HG02884 (cell line): ENCODE results near the gene FBXO5.
"Not testable (repeated sequence)": the region's sequence is repeated elsewhere in the genome, so short reads cannot be mapped to it uniquely, and the experiment has no call there.

Experiments used
- ATAC-seq: cut with Tn5 transposase; IDR thresholded peaks from one replicate; pipeline ENCODE4 v1.9.1; 2021; ENCODE audit warnings: mild to moderate bottlenecking, moderate library complexity; ENCODE audit not compliant: unreplicated experiment

Gene FBXO5, protein sequence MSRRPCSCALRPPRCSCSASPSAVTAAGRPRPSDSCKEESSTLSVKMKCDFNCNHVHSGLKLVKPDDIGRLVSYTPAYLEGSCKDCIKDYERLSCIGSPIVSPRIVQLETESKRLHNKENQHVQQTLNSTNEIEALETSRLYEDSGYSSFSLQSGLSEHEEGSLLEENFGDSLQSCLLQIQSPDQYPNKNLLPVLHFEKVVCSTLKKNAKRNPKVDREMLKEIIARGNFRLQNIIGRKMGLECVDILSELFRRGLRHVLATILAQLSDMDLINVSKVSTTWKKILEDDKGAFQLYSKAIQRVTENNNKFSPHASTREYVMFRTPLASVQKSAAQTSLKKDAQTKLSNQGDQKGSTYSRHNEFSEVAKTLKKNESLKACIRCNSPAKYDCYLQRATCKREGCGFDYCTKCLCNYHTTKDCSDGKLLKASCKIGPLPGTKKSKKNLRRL

GRCh38 chr6:152982904-152983636 is at the start of gene FBXO5:
Gene FBXO5, minus strand, starts transcription at chr6:152983041. Its CDS starts 82 bp downstream, at chr6:152982959.
- peak; percentile 72 for ATAC-seq

DNA sequence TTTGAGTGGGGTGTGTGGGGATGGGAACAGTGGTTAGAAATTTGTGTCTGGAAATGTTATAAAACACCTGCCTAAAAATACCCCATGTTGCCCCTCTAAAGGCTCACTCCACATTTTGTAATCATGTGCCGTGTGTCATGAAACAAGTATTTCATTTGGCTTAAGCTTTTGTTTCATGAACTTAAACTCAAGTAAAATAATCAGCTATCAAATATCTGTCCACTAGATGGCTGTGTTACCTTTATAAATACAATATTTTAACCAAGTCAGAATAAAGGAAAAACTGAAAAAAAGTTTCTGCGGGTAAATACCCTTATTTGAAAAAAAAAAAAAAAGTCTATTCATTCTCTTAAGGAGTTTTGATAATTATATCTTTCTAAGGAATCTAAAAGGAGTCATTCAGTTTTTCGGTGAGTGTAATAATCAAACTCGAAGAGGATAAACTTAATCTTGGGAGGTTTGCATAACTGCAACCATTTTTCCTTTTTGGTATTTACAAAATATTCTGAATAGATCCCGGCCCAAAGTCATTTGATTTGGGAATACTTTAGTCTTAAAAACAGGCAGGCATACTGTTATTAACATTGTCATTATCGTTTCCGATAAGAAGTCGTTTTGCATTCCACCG is 49.5 kb upstream of the FBXO5 start:
- no peak for ATAC-seq

DNA sequence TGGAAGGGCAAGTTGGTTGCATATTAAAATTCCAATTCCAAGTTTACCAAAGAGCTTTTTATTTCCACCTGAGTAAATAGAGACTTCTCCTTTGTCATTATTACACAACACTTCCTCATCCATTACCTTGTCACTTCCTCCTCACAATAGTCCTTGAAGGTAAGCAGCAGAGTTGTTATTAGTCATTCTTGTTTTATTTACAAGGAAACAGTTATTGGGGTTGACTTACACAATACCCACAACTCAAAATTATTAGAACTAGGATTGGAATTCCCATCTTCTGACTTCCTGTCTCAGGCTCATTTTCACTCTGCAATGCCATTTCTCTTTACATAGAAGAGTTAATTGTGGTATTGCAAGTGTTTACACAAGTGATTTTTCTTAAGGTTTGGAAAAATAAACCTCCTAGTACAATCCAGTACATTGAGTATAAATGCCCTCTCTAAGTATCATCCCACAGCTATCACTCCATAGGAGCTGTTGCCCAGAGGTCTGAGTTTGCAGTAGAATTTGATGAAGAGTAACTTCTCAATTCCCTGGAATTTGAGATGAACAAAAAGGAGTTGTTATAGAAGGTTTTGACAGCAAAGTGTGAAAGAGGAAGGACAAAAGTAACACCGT is 48.6 kb upstream of the FBXO5 start:
- no peak for ATAC-seq

DNA sequence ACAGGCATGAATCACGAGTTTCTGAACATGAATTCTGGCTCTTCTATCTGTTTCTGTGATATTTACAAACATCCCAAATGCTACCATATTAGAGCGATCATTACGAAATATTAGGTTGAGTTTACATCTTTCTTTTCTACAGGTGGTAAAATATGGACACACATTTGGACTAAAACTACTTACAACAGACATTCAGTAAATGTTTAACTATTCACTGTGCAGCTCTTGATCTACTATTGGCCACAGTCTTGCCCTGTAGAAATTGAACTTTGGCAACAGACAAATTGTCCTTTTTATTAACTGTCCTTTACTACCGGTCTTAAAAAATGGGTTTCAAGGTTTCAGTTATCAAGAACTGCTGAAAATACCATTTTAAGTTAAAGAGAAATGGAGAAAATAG is 46.1 kb upstream of the FBXO5 start:
- ATAC-seq: no peak

DNA sequence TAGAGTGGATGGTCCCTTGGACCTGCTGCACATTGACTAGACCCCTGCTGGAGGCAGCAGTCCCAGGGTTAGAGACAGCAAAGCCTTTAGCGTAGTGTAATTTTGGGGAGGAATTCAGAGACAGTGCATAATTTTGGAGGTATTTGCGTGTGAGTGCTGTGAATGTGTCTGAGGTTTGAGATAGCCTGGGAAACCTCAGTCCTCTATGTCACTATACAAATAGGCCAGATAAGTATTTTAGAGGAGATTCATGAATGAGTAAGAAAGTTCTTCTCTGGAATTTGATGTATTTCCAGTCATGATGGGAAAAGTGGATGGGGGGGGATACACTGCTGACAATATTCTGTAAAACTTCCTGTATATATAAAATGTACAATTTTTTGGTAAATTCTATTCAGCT is 45.4 kb upstream of the FBXO5 start:
- no peak for ATAC-seq

DNA sequence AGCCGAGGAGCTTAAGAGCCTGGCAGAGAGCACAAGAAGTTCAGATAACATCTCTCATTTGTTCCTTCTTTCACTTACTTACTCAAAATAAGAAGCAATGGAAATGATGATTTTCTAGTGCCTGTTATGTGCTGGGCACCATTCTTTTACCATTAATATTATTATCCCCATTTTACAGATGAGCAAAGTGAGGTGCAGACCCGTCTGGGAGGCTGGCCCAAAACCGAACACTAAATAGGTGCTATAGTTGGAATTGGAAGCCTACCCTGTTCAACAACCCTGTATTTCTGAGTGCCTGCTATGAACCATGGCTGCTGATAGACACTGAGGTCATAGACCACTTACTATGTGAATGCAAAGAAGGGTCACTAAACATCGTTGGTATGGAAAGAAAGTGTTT is 44.6 kb upstream of the FBXO5 start:
- no peak for ATAC-seq

DNA sequence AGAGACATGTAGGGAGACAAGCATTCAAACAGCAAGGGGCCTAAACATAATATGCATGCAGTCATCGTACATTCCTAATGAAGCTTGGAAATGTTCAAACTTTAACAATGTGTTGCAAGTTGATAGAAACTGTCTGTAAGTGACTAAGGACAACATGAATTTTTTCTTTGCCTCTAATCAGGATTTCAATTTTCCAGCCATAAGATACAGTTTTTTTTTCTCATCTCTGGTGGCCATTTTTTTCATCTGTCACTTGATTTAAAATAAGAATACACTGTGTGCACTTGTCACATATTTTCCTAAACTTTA is 41.8 kb upstream of the FBXO5 start:
- no peak for ATAC-seq

DNA sequence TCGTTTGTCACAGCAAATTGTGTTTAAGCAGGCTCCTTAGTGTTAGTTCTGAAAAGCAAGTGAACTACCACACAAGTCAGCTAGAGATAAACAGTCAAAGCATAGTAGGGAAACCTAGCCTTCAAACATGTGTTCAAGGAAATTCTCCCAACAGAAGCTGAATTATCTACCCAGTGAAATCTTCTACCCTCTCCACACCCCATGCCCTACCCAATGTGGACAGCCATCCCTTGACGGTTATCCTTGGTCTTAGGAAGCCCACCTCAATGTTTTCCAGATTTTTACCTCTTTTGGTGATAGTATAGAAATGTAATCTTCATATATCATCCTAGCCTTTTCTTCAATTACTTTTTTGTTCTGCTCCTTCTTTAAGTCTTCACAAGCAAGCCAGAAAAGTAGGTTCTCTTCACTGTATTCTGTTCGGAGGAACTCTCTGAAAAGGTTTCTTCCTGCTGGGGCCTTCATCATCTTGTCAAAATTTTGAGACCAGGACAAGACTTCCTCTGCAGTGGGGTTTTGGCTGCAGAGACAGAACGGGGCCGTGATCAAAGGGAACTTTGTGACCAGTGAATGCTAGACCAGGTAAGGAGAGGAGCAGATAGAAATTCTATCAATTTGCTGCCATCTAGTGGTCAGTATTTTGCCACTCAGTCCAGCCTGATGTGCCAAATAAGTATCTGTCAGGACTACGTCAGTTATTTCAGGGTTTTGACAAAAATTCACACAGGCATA is 41.3 kb upstream of the FBXO5 start:
- ATAC-seq: peak; percentile 100

- no peak for ATAC-seq
Observed at GRCh38 chr6:153018355-153018754, 35.5 kb upstream of the FBXO5 start.

DNA sequence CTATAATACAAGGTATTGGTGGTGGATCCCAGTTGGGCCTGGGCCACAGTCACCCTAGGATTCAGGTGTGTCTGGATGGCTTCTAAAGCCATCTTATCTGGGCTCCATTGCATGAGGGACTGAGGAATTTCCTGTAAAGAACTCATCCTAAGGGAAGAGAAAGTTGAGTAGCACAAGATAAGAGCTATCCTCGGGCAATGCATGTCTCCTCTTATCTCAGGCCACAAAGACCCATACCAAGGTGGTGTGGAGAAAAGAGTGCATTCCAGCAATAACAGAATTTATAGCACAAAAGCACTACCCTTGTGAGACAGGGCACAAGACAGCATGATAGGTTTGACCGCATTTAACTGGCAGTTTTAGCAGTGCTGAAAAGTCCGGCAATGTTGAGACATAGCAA is 34.0 kb upstream of the FBXO5 start:
- no peak for ATAC-seq

GRCh38 chr6:153015094-153015640 is 32.3 kb upstream of the FBXO5 start:
- ATAC-seq: no peak

DNA sequence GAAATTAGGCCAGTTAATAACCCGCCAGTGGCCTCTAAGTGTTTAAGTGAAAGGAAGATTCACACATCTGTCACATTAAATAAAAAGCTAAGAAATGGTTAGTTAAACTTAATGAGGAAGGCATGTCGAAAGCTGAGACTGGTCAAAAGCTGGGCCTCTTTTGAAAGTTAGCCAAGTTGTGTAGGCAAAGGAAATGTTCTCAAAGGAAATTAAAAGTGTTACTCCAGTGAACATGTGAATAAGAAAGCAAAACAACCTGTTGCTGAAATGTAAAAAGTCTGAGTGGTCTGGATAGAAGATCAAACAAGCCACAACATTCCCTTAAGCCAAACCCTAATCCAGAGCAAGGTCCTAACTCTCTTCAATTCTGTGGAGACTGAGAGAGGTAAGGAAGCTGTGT is 30.6 kb upstream of the FBXO5 start:
- no peak for ATAC-seq

DNA sequence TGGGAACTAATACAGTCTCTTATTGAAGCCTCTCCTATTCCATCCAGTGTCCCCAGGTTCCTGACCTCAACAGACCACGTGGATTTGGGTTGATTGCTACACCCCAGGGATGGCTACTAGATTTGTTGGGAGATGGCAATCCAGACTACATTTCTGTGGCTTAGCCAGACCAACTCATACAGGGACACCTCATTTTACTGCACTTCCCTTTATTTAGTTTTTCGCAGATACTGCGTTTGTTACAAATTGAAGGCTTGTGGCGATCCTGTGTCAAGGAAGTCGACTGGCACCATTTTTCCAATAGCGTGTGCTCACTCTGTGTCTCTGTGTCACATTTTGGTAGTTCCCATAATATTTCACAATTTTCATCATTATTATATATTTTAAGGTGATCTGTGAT is 30.0 kb upstream of the FBXO5 start:
- ATAC-seq: no peak

DNA sequence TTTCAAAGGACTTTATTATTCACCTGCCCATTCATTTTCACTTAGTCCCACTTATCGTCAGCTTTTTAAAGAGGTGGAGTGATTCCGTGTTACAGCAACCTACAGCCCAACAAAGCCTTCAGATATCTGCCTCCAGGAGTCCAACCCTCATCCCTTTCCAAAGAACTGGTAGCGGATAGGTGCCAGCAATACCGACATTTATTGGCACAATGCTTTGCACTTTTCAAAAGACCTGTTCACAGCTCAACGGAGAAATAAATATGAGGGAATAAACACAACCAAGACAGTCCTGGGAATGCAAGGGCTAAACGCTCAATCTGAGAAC is 20.5 kb upstream of the FBXO5 start:
- peak; percentile 4 for ATAC-seq

DNA sequence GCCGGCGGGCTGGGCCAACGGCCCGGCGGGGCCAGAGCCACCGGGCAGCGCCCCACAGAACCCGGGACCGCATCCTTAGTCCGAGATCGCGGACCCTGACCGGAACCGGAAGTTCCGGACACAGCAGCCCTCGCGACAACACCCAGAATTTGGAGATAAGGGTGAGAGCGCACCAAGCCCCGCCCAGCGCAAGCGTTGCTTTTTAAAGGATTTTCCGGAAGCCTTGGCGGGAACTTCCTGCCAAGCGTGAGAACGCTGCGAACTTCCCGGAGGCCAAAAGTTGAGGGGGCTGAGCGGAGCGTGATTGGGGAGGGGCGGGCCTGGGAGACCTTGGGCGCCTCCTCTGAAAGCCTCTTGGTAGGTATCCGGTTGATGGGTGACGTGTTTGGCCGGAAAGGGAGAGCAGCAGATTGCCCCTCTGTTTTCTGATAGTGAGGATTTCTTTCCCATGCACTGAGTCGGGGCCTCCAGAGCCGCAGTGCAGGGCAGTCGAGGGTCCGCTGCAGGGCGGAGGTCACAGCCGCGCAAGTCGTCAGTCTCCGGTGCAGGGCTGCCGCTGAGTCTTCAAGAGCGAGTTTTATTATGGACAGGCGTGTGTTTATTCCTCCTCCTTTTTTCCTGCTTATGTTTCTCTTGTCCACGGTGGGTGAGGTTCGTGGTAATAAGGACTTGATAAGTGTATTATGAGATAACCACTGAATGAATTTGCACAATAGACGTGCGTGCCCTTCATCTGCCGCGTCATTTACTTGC is 19.9 kb upstream of the FBXO5 start, which contains the start of gene MTRF1L:
Gene MTRF1L, minus strand, starts transcription at position 97 of the 753 bp plus-strand sequence. Its CDS starts 24 bp downstream, at position 73.
- ATAC-seq: peak; percentile 90

DNA sequence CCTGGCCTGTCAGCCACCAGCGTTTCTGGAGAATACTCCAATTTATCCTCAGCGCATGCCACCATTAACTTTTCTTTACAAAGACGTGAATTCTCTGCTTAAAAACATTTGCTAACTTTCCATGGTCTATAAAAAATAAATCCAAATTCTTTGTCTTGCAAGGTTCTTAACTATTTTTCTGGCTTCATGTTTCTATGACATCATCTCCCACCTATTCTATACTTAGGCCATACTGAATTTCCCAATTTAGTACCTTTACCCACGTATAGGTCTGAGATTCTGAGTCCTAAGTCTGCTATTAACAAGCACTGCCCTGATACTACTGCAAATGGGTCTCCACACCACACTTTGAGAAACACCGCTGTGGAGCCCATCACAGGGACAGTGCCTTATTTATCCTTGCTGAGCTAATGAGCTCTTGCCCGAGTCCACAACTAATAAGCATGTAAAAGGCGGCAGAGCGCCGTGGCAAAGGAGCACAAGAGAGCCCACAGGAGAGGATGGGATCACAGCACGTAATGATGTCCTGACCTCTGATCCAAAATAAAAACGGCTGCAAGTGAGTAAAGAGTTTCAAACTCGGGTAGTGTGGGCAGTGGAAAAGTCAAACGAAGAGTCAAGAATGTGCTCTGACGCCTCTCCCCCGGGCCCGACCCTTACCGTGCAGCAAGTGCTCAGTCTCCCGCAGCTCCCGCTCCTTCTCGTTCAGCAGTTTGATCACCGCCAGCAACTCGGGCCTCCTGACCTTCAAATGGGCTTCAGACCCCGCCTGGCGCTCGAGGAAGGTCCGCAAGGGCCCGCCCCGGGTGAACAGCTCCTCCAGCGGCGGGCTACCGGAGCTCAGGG is 19.1 kb upstream of the FBXO5 start:
- ATAC-seq: peak; percentile 15

- ATAC-seq: not testable (repeated sequence)
Observed at GRCh38 chr6:153000790-153001189, 17.9 kb upstream of the FBXO5 start.

DNA sequence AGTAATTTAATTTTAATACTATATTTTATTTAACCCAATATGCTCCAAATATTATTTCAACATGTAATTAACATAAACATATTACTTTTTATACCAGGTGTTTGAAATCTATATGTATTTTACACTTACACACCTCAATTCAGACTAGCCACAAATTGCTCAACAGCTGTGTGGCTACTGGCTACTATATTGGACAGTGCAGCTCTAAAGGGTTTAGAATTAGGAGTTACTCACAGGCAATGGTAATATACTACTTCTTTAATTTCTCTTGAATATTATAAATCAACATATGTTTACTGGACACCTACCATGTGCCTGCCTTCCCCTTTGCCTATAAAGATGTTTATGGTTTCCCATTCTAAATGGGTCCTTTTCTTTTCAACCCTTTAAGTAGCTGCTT is 17.4 kb upstream of the FBXO5 start:
- no peak for ATAC-seq

GRCh38 chr6:152999538-152999937 is 16.7 kb upstream of the FBXO5 start:
- not testable (repeated sequence) for ATAC-seq
